Astrocyte (in vitro differentiated cells and primary cell): ENCODE data around the gene CPXM2. TPM values are rescaled to one million over a fixed set of nuclear protein-coding genes. Genes with fewer than 3 reads are reported as not detected.

Experiments used
- DNase-seq: peaks from one replicate; pipeline ENCODE4 v3.0.0-alpha.2; 2010; ENCODE audit warnings: low read depth
- FAIRE-seq: peaks from 2 replicates; lab custom pipeline; 2011; peaks lifted over from hg19 to GRCh38; lab: Jason Lieb, UNC
- H2AFZ ChIP-seq: 2 replicates; pipeline ENCODE4 v1.6.0; 2012; ENCODE audit warnings: low read depth, low read length, inconsistent platforms
- H3K27ac ChIP-seq: 2 replicates; pipeline ENCODE4 v1.5.1; 2011; ENCODE audit warnings: low read depth, low read length, inconsistent platforms
- H3K27me3 ChIP-seq: 2 replicates; pipeline ENCODE4 v1.6.0; 2011; ENCODE audit warnings: low read length, inconsistent platforms; ENCODE audit not compliant: insufficient read depth
- H3K36me3 ChIP-seq: 2 replicates; pipeline ENCODE4 v1.5.1; 2011; ENCODE audit warnings: low read length, inconsistent platforms; ENCODE audit not compliant: insufficient read depth
- H3K4me1 ChIP-seq: 2 replicates; pipeline ENCODE4 v1.5.1; 2011; ENCODE audit warnings: low read length, inconsistent platforms; ENCODE audit not compliant: insufficient read depth
- H3K4me2 ChIP-seq: 2 replicates; pipeline ENCODE4 v1.6.0; 2012; ENCODE audit warnings: low read length, inconsistent platforms
- H3K4me3 ChIP-seq: 2 replicates; pipeline ENCODE4 v1.5.1; 2011; ENCODE audit warnings: low read depth, mild to moderate bottlenecking, low read length, inconsistent platforms; ENCODE audit not compliant: insufficient read depth
- H3K79me2 ChIP-seq: 2 replicates; pipeline ENCODE4 v1.6.0; 2012; ENCODE audit warnings: mild to moderate bottlenecking, low read length, inconsistent platforms; ENCODE audit not compliant: insufficient read depth
- H3K9ac ChIP-seq: 2 replicates; pipeline ENCODE4 v1.6.0; 2012; ENCODE audit warnings: mild to moderate bottlenecking, low read length, inconsistent platforms
- H3K9me3 ChIP-seq: 2 replicates; pipeline ENCODE4 v1.5.1; 2012; ENCODE audit warnings: low read depth, mild to moderate bottlenecking, low read length, inconsistent platforms; ENCODE audit not compliant: insufficient read depth
- H4K20me1 ChIP-seq: 2 replicates; pipeline ENCODE4 v1.6.0; 2012; ENCODE audit warnings: low read length, inconsistent platforms; ENCODE audit not compliant: insufficient read depth
- H3K27ac Mint-ChIP-seq: one replicate; pipeline ENCODE4 v1.8.0; 2021; ENCODE audit warnings: mild to moderate bottlenecking, mixed read lengths; ENCODE audit not compliant: unreplicated experiment
- H3K27me3 Mint-ChIP-seq: one replicate; pipeline ENCODE4 v1.8.0; 2021; ENCODE audit warnings: low read depth, mixed read lengths; ENCODE audit not compliant: unreplicated experiment
- H3K36me3 Mint-ChIP-seq: one replicate; pipeline ENCODE4 v1.8.0; 2021; ENCODE audit warnings: low read depth, mixed read lengths; ENCODE audit not compliant: unreplicated experiment
- H3K4me1 Mint-ChIP-seq: one replicate; pipeline ENCODE4 v1.8.0; 2021; ENCODE audit warnings: low read depth, mixed read lengths; ENCODE audit not compliant: unreplicated experiment
- H3K4me3 Mint-ChIP-seq: one replicate; pipeline ENCODE4 v1.8.0; 2021; ENCODE audit warnings: mild to moderate bottlenecking, moderate library complexity, mixed read lengths; ENCODE audit not compliant: unreplicated experiment
- H3K9me3 Mint-ChIP-seq: one replicate; pipeline ENCODE4 v1.8.0; 2021; ENCODE audit warnings: mild to moderate bottlenecking, mixed read lengths; ENCODE audit not compliant: unreplicated experiment
- EZH2 ChIP-seq: IDR thresholded peaks from 2 replicates; pipeline ENCODE4 v1.6.1; 2012; ENCODE audit warnings: mild to moderate bottlenecking, low read length, inconsistent platforms; ENCODE audit not compliant: insufficient read depth
- total RNA-seq: library from RNA; stranded (reverse); gene quantifications from 2 replicates; pipeline ENCODE4 v1.2.1, GENCODE V29; 2021
- TF ChIP-seq, protein P1 (sequence below): IDR thresholded peaks from 2 replicates; pipeline ENCODE4 v1.5.1; 2011; ENCODE audit warnings: low read depth, mild to moderate bottlenecking, inconsistent platforms, low read length, moderate library complexity; ENCODE audit not compliant: insufficient read depth

The CPXM2 gene
- total RNA-seq, 1 donor from 2014 or later, result 5.2 TPM

DNA sequence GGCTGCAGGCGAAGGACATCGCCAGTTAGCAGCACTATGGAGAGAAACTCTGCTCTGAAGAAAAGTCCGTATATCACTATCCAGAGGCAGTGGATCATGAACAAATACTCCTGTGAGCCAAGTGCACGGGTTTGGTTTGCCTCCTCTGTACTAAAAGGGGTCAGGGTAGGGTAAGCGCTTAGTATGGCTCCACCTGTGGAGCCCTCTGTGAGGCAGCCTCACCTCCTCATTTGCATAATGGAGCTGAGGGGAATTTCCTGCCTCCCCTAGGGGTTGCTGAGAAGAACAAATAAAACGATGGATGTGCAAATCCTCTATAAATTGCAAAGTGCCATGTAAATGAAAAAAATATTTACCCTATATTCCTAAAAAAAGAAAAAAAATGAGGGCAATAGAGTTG, 162.1 kb downstream of the CPXM2 start:
- Mint-ChIP-seq H3K4me3 (no peak overlapping the region), H3K4me1 (no peaks in the 10 kb centered on the region), H3K9me3 (peaks cover 9% of the 10 kb centered on the region), H3K27me3 (peaks cover 25% of the 10 kb centered on the region), H3K36me3 (peaks cover 1% of the 10 kb centered on the region), H3K27ac (no peak overlapping the region)
- H3K36me3 ChIP-seq, result no peaks in the 10 kb centered on the region
- H3K9me3 ChIP-seq, result peaks cover 4% of the 10 kb centered on the region
- no peak overlapping the region for H3K4me2 ChIP-seq
- no peak for FAIRE-seq
- H3K4me3 ChIP-seq, result no peak overlapping the region
- H3K27ac ChIP-seq, result no peak overlapping the region
- H3K79me2 ChIP-seq, result no peaks in the 10 kb centered on the region
- no peak overlapping the region for H2AFZ ChIP-seq
- DNase-seq, result no peak
- TF ChIP-seq, protein P1, sequence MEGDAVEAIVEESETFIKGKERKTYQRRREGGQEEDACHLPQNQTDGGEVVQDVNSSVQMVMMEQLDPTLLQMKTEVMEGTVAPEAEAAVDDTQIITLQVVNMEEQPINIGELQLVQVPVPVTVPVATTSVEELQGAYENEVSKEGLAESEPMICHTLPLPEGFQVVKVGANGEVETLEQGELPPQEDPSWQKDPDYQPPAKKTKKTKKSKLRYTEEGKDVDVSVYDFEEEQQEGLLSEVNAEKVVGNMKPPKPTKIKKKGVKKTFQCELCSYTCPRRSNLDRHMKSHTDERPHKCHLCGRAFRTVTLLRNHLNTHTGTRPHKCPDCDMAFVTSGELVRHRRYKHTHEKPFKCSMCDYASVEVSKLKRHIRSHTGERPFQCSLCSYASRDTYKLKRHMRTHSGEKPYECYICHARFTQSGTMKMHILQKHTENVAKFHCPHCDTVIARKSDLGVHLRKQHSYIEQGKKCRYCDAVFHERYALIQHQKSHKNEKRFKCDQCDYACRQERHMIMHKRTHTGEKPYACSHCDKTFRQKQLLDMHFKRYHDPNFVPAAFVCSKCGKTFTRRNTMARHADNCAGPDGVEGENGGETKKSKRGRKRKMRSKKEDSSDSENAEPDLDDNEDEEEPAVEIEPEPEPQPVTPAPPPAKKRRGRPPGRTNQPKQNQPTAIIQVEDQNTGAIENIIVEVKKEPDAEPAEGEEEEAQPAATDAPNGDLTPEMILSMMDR, result no peak
- no peak overlapping the region for H3K9ac ChIP-seq
- no peaks in the 10 kb centered on the region for H4K20me1 ChIP-seq
- no peaks in the 10 kb centered on the region for H3K27me3 ChIP-seq
- H3K4me1 ChIP-seq, result no peaks in the 10 kb centered on the region

DNA sequence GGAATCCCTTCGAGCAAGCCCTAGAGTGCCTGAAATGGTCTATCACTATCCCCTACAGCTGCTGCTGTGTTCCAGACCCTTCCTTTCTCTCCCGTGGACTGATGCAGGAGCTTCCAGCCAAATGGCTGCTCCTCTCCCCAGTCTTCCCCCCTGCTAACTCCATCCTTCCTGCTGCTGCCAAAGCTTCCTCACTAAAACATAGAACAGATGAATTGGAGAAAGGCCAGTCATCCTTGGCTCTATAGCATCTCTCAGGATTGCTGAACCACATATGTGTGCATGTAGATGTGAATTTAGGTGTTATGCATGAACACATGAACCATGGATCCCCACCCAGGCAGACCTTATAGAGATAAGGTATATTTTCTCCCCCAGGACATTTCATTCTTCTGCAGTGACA, 164.8 kb downstream of the CPXM2 start:
- TF ChIP-seq, protein P1, result no peak
- TF ChIP-seq EZH2, result no peak
- DNase-seq (no peak), FAIRE-seq (no peak)
- Histone ChIP-seq H2AFZ (no peak overlapping the region), H3K9ac (no peak overlapping the region), H3K9me3 (peaks cover 4% of the 10 kb centered on the region), H4K20me1 (no peaks in the 10 kb centered on the region), H3K4me2 (no peak overlapping the region), H3K27ac (no peak overlapping the region), H3K4me3 (no peak overlapping the region), H3K36me3 (no peaks in the 10 kb centered on the region), H3K4me1 (no peaks in the 10 kb centered on the region), H3K27me3 (no peaks in the 10 kb centered on the region), H3K79me2 (no peaks in the 10 kb centered on the region)
- H3K4me1 Mint-ChIP-seq, result no peaks in the 10 kb centered on the region
- H3K9me3 Mint-ChIP-seq, result peaks cover 9% of the 10 kb centered on the region
- peaks cover 50% of the 10 kb centered on the region for H3K27me3 Mint-ChIP-seq
- H3K4me3 Mint-ChIP-seq, result no peak overlapping the region
- H3K27ac Mint-ChIP-seq, result no peak overlapping the region
- H3K36me3 Mint-ChIP-seq, result peaks cover 1% of the 10 kb centered on the region

DNA sequence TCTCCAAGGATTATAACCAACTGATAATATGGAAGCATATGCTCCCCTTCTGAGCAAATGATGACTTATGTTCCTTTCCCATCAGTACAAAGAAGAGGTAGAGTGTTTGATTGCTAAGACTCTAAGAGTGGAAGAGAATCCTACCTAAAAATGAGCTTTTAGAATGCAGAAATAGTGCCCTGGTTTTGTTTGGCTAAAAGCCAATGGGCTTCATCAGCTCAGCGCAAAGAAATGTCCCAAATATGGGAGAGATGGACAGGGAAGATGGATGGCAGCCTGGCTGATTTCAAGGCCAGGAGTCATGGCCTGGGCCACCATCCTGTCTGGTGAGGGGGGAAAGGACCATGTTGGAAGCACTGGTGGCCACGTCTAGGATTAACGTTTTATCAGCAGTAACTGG, 165.2 kb downstream of the CPXM2 start:
- Histone ChIP-seq H3K4me1 (no peaks in the 10 kb centered on the region), H3K27me3 (no peaks in the 10 kb centered on the region), H3K36me3 (no peaks in the 10 kb centered on the region), H3K9ac (no peak overlapping the region), H3K9me3 (peaks cover 4% of the 10 kb centered on the region), H3K27ac (no peak overlapping the region), H3K4me2 (no peak overlapping the region), H4K20me1 (no peaks in the 10 kb centered on the region), H3K4me3 (no peak overlapping the region), H3K79me2 (no peaks in the 10 kb centered on the region), H2AFZ (no peak overlapping the region)
- FAIRE-seq (no peak), DNase-seq (no peak)
- TF ChIP-seq, protein P1, result no peak
- TF ChIP-seq EZH2, result no peak
- peaks cover 54% of the 10 kb centered on the region for H3K27me3 Mint-ChIP-seq
- peaks cover 9% of the 10 kb centered on the region for H3K9me3 Mint-ChIP-seq
- no peak overlapping the region for H3K27ac Mint-ChIP-seq
- H3K4me3 Mint-ChIP-seq, result no peak overlapping the region
- no peaks in the 10 kb centered on the region for H3K4me1 Mint-ChIP-seq
- peaks cover 1% of the 10 kb centered on the region for H3K36me3 Mint-ChIP-seq
